ENCODE results near the gene MAP7.
"Not testable (repeated sequence)": the region's sequence is repeated elsewhere in the genome, so short reads cannot be mapped to it uniquely, and the experiment has no call there.

Gene MAP7

DNA sequence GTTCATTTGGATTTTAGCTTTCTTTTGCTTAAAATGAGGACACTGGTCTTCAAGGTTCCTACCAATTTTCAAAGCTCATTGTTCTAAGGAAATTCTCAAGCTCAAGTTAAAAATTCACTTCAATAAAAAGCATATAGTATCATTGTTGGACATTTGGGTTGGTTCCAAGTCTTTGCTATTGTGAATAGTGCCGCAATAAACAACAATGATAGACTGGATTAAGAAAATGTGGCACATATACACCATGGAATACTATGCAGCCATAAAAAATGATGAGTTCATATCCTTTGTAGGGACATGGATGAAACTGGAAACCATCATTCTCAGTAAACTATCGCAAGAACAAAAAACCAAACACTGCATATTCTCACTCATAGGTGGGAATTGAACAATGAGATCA is 159.3 kb downstream of the MAP7 start:
- Histone ChIP-seq H3K36me3 (ENCODE audit: control insufficient read depth, insufficient read depth, low read length) (peaks cover 28% of the 10 kb centered on the region), H3K4me1 (ENCODE audit: control insufficient read depth, insufficient read depth, low read length) (peaks cover 11% of the 10 kb centered on the region)
- H3K4me3 ChIP-seq (ENCODE audit: low read depth, low read length); H3K9ac ChIP-seq (ENCODE audit: low read depth, low read length); H3K27ac ChIP-seq (ENCODE audit: low read depth, low read length); H3K27me3 ChIP-seq (ENCODE audit: control insufficient read depth, insufficient read depth, low read length); H3K9me3 ChIP-seq (ENCODE audit: control insufficient read depth, insufficient read depth, low read length): not testable (repeated sequence)

DNA sequence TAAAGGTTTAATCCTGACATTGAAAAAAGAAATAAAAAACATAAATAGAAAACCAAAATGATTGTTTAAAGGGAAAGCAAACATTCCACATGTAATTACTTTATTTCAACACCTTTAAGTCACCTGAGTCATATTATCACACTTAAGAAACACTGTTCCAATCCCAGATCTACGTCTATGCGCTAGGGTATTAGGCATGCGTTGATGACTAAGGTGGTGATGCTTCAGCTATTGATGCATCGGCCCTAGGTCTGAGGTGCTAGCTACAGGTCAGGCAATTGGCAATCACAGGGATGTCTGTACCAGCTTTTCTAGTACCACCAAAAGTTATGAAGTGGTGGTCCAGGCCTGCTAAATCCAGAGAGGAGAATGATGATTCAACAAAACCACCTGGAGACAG is 162.9 kb downstream of the MAP7 start:
- peaks cover 33% of the 10 kb centered on the region for H3K36me3 ChIP-seq (ENCODE audit: control insufficient read depth, insufficient read depth, low read length)
- no peak overlapping the region for H3K27ac ChIP-seq (ENCODE audit: low read depth, low read length)
- H3K4me1 ChIP-seq (ENCODE audit: control insufficient read depth, insufficient read depth, low read length), result peaks cover 5% of the 10 kb centered on the region; the same call in 1 of the 2 replicates
- H3K9ac ChIP-seq (ENCODE audit: low read depth, low read length), result no peak overlapping the region
- H3K27me3 ChIP-seq (ENCODE audit: control insufficient read depth, insufficient read depth, low read length), result no peaks in the 10 kb centered on the region
- H3K9me3 ChIP-seq (ENCODE audit: control insufficient read depth, insufficient read depth, low read length), result no peaks in the 10 kb centered on the region
- H3K4me3 ChIP-seq (ENCODE audit: low read depth, low read length), result no peak overlapping the region

DNA sequence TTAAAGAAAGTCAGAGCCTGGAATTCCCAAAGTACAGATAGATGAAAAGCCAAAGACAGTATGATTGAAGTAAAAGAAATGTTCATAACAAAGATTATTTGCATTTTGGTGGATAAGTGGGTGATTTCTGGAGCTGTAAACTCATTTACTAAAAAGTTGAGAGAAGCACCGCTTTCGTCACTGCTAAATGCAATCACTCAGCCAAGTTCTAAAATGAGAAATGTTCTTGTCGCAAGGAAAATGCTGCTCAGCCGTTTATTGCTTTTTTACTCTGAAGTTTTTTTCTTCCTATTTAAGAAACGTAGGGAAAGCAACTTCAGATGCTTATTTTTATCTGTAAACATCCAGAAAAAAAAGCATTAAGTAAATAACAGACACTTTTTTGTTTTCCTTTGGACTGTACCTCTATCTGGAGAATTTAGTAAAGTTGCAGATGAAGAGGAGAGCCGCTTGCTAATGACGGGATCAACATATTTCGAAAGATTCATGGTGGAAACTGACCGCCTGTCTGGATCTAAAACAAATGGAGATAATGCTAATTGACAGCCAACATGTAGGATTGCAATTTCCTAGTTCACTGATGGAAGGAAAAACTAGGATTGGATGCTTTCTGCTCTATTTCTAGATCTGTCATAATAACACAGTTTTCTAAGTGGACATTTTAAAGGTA is 166.8 kb downstream of the MAP7 start:
- Histone ChIP-seq H3K36me3 (ENCODE audit: control insufficient read depth, insufficient read depth, low read length) (peaks cover 26% of the 10 kb centered on the region), H3K9me3 (ENCODE audit: control insufficient read depth, insufficient read depth, low read length) (no peaks in the 10 kb centered on the region), H3K27ac (ENCODE audit: low read depth, low read length) (no peak overlapping the region), H3K4me1 (ENCODE audit: control insufficient read depth, insufficient read depth, low read length) (peaks cover 5% of the 10 kb centered on the region; the same call in 1 of the 2 replicates), H3K9ac (ENCODE audit: low read depth, low read length) (no peak overlapping the region), H3K4me3 (ENCODE audit: low read depth, low read length) (no peak overlapping the region), H3K27me3 (ENCODE audit: control insufficient read depth, insufficient read depth, low read length) (no peaks in the 10 kb centered on the region)

DNA sequence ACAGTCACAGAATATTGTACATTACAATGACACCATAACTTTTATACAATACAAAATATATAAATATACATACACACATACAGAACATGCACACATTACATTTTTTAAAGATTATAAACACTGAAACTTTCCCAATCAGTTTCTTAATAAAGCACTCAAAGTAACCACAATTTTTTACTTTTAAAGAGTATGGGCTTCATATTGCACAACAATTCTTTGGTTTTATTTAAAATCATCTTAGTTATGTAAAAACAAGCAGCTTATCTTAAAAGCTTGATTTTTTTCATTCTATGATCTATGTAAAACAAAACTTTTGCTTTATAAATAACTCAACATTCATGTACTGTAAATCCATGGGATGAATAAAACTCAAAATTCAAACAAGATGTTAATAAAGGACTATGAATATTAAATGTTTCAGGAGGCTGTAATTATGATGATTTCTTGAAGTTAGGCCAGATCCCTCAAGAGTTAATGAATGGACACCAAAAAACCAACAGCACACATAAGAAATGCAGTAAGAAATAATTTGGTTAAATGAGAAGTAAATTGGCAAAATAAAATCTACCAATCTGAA is 167.5 kb downstream of the MAP7 start:
- H3K27me3 ChIP-seq (ENCODE audit: control insufficient read depth, insufficient read depth, low read length), result no peaks in the 10 kb centered on the region
- peaks cover 5% of the 10 kb centered on the region; the same call in 1 of the 2 replicates for H3K4me1 ChIP-seq (ENCODE audit: control insufficient read depth, insufficient read depth, low read length)

DNA sequence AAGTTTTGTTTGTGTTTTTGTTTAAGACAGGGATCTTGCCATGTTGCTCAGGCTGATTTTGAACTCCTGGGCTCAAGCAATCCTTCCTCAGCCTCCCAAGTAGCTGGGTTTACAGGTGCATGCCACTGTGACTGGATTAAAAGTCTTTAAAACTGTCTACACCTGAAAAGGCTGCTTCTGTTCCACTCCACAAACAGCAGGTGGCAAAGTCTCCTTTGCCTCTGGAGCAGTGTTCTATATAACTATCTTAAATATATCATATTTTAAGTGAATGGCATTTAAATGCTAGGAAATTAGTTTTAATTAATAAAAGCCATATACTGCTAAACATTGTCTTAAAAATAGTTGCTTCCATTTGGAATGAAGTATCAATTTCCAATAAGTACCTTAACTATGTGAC is 171.3 kb downstream of the MAP7 start:
- H3K27me3 ChIP-seq (ENCODE audit: control insufficient read depth, insufficient read depth, low read length), result no peaks in the 10 kb centered on the region
- H3K36me3 ChIP-seq (ENCODE audit: control insufficient read depth, insufficient read depth, low read length), result peaks cover 36% of the 10 kb centered on the region
- H3K9me3 ChIP-seq (ENCODE audit: control insufficient read depth, insufficient read depth, low read length), result no peaks in the 10 kb centered on the region
- no peak overlapping the region for H3K27ac ChIP-seq (ENCODE audit: low read depth, low read length)
- no peak overlapping the region for H3K4me3 ChIP-seq (ENCODE audit: low read depth, low read length)
- H3K9ac ChIP-seq (ENCODE audit: low read depth, low read length), result no peak overlapping the region
- peaks cover 1% of the 10 kb centered on the region; the same call in 1 of the 2 replicates for H3K4me1 ChIP-seq (ENCODE audit: control insufficient read depth, insufficient read depth, low read length)

More for the DNA sequence above, 167.5 kb downstream of the MAP7 start:
- no peak overlapping the region for H3K4me3 ChIP-seq (ENCODE audit: low read depth, low read length)
- H3K9ac ChIP-seq (ENCODE audit: low read depth, low read length), result no peak overlapping the region
- H3K27ac ChIP-seq (ENCODE audit: low read depth, low read length), result no peak overlapping the region
- no peaks in the 10 kb centered on the region for H3K9me3 ChIP-seq (ENCODE audit: control insufficient read depth, insufficient read depth, low read length)
- H3K36me3 ChIP-seq (ENCODE audit: control insufficient read depth, insufficient read depth, low read length), result peaks cover 23% of the 10 kb centered on the region

DNA sequence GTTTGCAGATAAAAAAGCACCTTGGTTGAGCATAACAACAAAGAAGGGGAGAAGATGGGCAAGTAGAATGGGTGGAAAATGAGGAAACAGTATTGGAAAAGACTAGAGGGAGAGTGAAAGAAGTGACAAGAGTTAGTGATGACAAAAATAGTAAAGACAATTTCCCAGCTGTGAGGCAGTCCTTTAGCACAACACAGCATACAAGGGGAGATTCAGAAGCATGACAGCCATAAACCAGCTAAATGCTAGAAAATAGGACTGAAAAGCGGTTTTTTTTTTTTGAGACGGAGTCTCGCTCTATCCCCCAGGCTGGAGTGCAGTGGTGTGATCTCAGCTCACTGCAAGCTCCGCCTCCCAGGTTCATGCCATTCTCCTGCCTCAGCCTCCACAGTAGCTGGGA is 174.4 kb downstream of the MAP7 start:
- H3K4me1 ChIP-seq (ENCODE audit: control insufficient read depth, insufficient read depth, low read length); H3K27ac ChIP-seq (ENCODE audit: low read depth, low read length); H3K27me3 ChIP-seq (ENCODE audit: control insufficient read depth, insufficient read depth, low read length); H3K9ac ChIP-seq (ENCODE audit: low read depth, low read length); H3K9me3 ChIP-seq (ENCODE audit: control insufficient read depth, insufficient read depth, low read length); H3K4me3 ChIP-seq (ENCODE audit: low read depth, low read length): not testable (repeated sequence)
- H3K36me3 ChIP-seq (ENCODE audit: control insufficient read depth, insufficient read depth, low read length), result peaks cover 55% of the 10 kb centered on the region

DNA sequence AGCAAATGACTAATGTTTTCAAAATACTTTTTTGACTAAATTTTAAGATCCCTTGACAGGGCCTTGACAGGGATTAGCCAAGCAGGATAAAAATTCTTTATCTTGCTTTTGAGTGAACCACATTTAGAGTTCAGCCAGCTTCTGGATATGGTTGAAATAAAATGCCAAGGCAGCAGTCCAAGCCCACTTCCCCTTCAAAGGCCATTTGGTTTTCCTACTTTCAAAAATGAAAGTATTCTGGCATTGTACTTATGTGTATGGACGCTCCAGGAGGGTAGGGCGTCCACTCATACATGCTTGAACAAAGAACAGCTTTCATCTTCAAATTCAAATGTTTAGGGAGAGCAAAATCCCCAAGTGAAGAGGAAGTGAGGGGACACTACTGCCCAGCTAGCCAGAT is 178.3 kb downstream of the MAP7 start:
- Histone ChIP-seq H3K4me1 (ENCODE audit: control insufficient read depth, insufficient read depth, low read length) (no peaks in the 10 kb centered on the region), H3K9ac (ENCODE audit: low read depth, low read length) (no peak overlapping the region), H3K4me3 (ENCODE audit: low read depth, low read length) (no peak overlapping the region), H3K36me3 (ENCODE audit: control insufficient read depth, insufficient read depth, low read length) (peaks cover 48% of the 10 kb centered on the region), H3K9me3 (ENCODE audit: control insufficient read depth, insufficient read depth, low read length) (no peaks in the 10 kb centered on the region), H3K27ac (ENCODE audit: low read depth, low read length) (no peak overlapping the region), H3K27me3 (ENCODE audit: control insufficient read depth, insufficient read depth, low read length) (no peaks in the 10 kb centered on the region)

DNA sequence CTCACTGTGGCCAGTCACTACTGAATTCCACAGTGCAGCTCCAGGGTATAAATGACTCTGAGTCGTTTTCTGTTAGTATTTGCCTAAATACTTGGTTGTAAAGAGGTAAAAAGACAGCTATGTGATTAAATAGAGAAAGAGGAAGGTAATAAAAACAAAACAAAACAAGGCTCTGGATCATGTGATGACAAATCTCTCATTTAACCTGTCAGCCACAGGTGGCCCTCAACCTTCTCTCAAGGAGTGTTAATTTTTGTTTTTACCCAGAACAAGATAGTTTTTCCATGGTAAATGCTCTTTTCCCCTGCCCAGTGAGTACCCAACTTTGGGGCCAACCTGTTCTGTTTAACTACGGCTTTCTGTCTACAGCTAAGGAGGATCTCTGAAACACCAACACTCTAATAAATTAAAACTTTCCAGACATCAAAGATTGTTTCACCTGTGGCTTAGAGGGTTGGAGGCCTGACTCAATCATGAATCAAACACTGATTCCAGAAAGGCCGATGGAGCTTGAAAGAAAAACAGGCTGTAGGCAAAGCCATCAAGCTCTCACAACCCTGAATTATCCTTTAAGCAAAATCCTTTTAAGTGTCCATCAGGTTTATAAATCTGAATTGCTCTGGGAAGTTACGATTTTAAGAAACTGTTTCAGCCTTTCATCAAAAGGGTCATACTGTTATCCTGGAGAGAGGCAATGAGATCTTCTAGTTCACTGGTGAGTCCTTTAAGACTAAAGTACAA is 179.1 kb downstream of the MAP7 start:
- no peaks in the 10 kb centered on the region for H3K9me3 ChIP-seq (ENCODE audit: control insufficient read depth, insufficient read depth, low read length)

DNA sequence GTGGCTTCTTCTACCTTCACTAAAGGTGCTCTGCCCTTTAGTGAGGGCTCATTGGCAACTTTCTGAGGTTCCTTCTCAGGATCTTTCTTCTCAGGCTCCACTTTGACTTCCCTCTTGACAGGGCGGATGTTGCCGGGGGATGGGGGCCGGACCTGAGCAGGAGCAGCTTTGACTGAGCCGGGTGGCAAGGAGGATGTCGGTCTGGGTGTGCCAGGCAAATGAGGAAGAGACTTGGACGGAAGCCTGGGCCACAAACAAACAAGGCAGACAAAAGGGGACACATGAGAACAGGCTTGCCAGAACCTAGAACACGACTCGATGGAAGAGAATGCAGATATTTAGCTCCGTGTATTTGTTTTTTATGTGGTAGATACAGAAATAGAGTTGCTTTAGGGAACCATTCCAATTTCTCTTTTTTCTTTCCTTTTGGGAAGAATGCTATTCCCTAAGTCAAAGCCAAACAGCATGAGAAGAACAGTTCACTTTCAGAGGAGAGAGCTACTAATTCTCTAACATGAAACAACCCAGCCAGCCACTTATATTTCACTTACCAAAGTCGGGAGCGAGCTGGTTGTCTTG is 184.4 kb downstream of the MAP7 start:
- Histone ChIP-seq H3K27me3 (ENCODE audit: control insufficient read depth, insufficient read depth, low read length) (no peaks in the 10 kb centered on the region), H3K4me3 (ENCODE audit: low read depth, low read length) (no peak overlapping the region), H3K9ac (ENCODE audit: low read depth, low read length) (no peak overlapping the region), H3K36me3 (ENCODE audit: control insufficient read depth, insufficient read depth, low read length) (peaks cover 57% of the 10 kb centered on the region), H3K4me1 (ENCODE audit: control insufficient read depth, insufficient read depth, low read length) (no peaks in the 10 kb centered on the region), H3K9me3 (ENCODE audit: control insufficient read depth, insufficient read depth, low read length) (no peaks in the 10 kb centered on the region), H3K27ac (ENCODE audit: low read depth, low read length) (no peak overlapping the region)

More for the DNA sequence above, 179.1 kb downstream of the MAP7 start:
- H3K4me3 ChIP-seq (ENCODE audit: low read depth, low read length), result no peak overlapping the region
- no peaks in the 10 kb centered on the region for H3K4me1 ChIP-seq (ENCODE audit: control insufficient read depth, insufficient read depth, low read length)
- no peaks in the 10 kb centered on the region for H3K27me3 ChIP-seq (ENCODE audit: control insufficient read depth, insufficient read depth, low read length)
- no peak overlapping the region for H3K9ac ChIP-seq (ENCODE audit: low read depth, low read length)
- peaks cover 44% of the 10 kb centered on the region for H3K36me3 ChIP-seq (ENCODE audit: control insufficient read depth, insufficient read depth, low read length)
- H3K27ac ChIP-seq (ENCODE audit: low read depth, low read length), result no peak overlapping the region

DNA sequence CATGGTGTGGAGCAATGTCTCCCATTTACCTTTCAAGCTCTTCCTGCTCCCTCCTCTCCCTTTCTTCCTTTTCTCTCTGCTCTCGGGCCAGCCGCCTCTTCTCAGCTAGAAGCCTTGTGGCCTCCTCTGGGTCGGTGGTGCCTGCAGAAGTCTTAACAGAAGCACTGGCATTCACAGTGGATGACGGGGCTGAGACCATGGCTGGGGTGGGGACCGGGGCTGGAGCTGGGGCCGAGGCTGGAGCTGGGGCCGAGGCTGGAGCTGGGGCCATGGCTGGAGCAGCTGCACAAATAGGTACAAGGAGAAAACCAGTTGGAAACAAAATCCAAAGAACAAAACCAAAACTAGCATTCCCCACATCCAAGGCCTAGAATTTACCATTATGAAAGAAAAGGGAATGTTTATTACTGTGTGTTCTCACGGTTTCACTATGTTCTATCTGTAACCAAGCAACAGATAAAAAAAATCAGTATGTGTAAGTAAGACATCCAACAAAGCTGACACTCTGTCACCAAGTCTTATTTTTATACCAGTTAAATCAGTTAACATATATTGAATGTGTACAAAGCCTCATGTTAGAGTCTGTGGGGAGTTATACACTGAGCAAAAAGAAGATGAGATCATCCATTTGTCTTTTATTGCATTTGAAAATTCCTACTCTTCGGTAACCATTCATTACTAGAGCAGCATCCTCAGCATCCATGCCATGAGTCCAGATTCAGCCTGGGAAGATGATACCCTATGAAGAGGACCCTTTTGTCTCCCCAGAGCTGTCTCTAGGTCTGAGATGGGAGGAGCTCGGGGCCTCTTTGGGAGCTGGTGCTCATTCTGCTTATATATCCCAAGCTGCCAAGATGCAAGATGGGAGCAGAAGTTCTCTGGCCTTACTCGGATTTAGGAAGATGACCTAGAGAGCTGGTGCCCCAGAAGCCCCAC is 187.5 kb downstream of the MAP7 start:
- no peaks in the 10 kb centered on the region for H3K4me1 ChIP-seq (ENCODE audit: control insufficient read depth, insufficient read depth, low read length)
- H3K36me3 ChIP-seq (ENCODE audit: control insufficient read depth, insufficient read depth, low read length), result peaks cover 82% of the 10 kb centered on the region
- H3K9me3 ChIP-seq (ENCODE audit: control insufficient read depth, insufficient read depth, low read length), result no peaks in the 10 kb centered on the region
- H3K9ac ChIP-seq (ENCODE audit: low read depth, low read length), result no peak overlapping the region
- H3K4me3 ChIP-seq (ENCODE audit: low read depth, low read length), result no peak overlapping the region
- no peaks in the 10 kb centered on the region for H3K27me3 ChIP-seq (ENCODE audit: control insufficient read depth, insufficient read depth, low read length)
- no peak overlapping the region for H3K27ac ChIP-seq (ENCODE audit: low read depth, low read length)
